ENCODE measurements around the gene TNNC1.

The TNNC1 gene

DNA sequence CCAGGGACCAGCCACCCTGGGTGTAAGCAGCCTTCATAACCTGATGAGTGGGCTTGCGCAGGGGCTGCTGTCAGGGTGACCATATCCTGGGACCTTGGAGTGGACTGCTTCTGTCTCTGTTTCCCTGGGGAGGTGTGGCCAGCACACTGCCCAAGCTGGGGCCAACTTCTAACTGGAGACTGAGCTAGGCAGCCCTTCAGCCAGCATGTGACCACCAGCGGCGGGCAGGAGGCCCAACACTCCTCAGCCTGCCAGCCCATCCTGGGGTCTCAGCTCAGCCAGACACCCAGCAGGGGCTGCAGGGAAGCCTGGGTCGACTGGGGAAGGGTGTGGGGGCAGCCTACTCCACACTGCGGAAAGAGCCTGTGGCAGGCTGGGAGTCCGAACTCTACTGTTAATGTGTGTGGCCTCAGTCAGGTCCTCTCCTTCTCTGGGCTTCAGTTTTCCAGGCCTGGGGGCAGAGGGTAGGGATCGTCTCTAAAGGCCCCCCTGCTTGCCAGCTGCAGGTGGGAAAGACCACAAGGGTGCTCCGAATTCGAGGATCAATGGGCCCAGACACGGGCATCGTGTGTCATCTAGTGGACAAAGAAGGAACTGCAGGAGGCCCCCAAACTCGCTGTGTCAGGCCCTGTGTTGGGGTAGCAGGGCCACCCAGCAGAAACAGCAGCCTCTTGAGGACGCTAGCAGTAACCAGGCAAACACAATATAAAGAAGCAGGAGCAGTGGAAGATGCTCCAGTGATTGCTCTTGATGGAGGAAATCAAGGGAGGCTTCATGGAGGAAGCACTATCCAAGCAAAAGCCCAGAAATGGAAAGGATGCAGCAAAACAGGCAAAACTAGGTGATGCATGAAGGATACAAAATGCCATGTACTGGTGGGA is 7.0 kb downstream of the TNNC1 start:
- Mint-ChIP-seq H3K4me3 (no peak overlapping the region), H3K27me3 (ENCODE audit: low read depth) (no peaks in the 10 kb centered on the region), H3K27ac (no peak overlapping the region), H3K36me3 (ENCODE audit: low read depth) (no peaks in the 10 kb centered on the region), H3K9me3 (no peaks in the 10 kb centered on the region), H3K4me1 (ENCODE audit: low read depth) (peaks cover 11% of the 10 kb centered on the region)
- DNase-seq (ENCODE audit: low spot score): peak; percentile 56

DNA sequence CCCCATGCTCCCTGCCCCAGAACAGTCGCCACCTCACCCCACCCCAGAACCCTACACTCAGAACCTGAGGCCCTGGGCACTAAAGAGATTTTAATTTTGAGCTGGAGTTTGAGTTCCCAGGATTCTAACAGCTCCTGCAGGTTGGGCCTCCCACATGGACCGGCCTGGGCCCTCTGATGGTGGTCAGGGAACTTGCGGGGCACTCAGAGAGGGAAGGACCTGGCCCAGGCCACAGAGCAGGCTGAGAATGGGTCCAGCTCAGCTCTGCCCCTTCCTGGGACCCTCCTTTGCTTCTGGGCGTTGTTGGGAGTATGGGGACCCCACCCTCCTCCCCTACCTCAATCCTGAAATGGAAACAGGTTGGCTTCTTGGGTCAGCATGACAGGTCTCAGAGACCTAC is 7.8 kb downstream of the TNNC1 start:
- no peak for DNase-seq (ENCODE audit: low spot score)
- peaks cover 11% of the 10 kb centered on the region for H3K4me1 Mint-ChIP-seq (ENCODE audit: low read depth)
- H3K9me3 Mint-ChIP-seq: no peaks in the 10 kb centered on the region
- H3K36me3 Mint-ChIP-seq (ENCODE audit: low read depth): no peaks in the 10 kb centered on the region
- no peak overlapping the region for H3K27ac Mint-ChIP-seq
- H3K27me3 Mint-ChIP-seq (ENCODE audit: low read depth): no peaks in the 10 kb centered on the region
- no peak overlapping the region for H3K4me3 Mint-ChIP-seq

DNA sequence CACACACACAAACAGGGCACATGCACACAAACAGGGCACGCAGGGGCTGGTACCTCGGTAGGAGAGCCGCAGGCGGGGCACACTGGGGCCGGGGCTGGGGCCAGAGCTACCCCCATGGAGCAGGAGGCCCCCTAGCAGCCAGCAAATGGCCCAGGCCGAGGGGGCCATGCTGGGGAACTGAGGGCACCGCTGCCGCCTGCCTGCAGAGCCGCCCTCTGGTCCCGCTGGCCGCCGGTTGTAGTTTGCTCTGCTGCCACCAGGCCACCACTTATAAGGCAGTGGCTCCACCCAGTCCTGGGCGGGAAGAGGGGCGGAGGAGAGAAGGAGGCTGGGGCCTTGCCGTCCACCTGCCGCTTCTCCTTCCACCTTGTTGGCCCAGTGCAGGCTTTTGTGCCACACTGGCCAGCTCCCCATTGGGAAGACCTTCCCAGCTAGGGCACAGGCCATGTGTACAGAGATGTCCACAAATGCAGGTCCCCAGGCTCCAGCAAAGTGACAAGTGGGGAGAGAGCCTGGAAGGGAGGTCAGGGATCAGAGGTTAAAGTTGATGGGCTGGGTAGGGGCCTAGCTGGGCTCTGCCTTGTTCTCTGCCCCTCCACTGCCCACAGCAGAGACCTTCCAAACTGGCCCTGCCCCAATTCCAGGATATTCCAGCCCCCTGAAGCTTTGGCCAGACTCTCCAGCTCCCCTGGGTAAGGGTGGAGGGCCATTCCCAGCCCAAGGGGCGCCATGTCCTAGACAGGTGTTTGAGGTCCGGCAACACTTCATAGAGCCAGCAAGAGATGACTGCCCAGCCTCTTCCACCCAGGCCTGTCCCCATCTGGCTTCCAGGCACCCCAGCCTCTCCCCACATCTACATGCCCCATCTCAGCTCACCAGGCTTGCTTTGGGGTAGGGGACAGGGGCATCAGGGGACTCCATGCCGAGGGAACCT is 8.7 kb downstream of the TNNC1 start, which contains the start of gene SEMA3G:
SEMA3G (minus strand) TSS at position 244 of the 934 bp plus-strand sequence; CDS start at position 168, 76 bp downstream.
- Mint-ChIP-seq H3K27ac (no peak within 1 kb of the TSS), H3K9me3 (no peaks in the 10 kb centered on the region), H3K36me3 (ENCODE audit: low read depth) (no peaks in the 10 kb centered on the region), H3K27me3 (ENCODE audit: low read depth) (no peaks in the 10 kb centered on the region), H3K4me1 (ENCODE audit: low read depth) (peaks cover 11% of the 10 kb centered on the region), H3K4me3 (no peak within 1 kb of the TSS)
- DNase-seq (ENCODE audit: low spot score): peak; percentile 78

DNA sequence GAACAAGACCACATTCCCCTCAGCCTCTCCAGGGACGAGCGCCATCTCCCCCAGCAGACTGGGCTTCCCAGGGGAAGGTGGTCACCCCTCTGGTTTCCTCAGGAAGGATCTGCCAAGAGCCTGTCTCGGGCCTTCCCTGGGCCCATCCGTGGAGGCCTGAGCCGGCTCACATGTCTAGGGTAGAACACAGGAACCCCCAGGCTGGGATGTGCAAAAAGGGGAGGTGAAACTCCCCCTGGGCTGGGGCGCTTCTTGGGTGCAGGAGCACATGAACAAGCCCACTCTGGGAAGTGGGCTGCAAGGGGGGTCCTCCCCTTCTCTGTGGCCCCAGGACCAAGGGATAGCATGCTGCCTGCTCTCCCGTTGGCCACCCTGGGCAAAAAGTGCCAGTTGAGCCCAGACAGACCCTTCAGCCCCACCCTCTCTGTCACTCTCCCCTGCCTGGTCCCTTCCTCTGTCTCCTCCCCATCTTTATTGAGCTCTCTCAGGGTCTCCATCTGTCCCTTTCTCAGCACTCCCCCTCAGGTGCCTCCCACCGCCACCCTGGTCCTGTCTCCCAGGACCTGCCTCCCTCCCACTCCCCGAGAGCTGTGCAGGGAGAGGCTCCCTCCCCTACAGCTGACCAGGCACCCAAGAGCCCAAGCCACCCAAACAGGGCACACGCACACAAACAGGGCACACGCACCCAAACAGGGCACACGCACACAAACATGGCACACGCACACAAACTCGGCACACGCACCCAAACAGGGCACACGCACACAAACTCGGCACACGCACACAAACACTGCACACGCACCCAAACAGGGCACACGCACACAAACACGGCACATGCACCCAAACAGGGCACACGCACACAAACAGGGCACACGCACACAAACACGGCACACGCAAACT is 9.8 kb downstream of the TNNC1 start:
- Mint-ChIP-seq H3K36me3 (ENCODE audit: low read depth) (no peaks in the 10 kb centered on the region), H3K9me3 (no peaks in the 10 kb centered on the region), H3K27me3 (ENCODE audit: low read depth) (no peaks in the 10 kb centered on the region), H3K27ac (no peak overlapping the region), H3K4me1 (ENCODE audit: low read depth) (peaks cover 11% of the 10 kb centered on the region), H3K4me3 (no peak overlapping the region)
- no peak for DNase-seq (ENCODE audit: low spot score)

GRCh38 chr3:52443268-52443610 is 10.6 kb downstream of the TNNC1 start:
- H3K9me3 Mint-ChIP-seq: no peaks in the 10 kb centered on the region
- no peak for DNase-seq (ENCODE audit: low spot score)
- no peaks in the 10 kb centered on the region for H3K36me3 Mint-ChIP-seq (ENCODE audit: low read depth)
- no peak overlapping the region for H3K27ac Mint-ChIP-seq
- H3K4me1 Mint-ChIP-seq (ENCODE audit: low read depth): peaks cover 11% of the 10 kb centered on the region
- no peak overlapping the region for H3K4me3 Mint-ChIP-seq
- no peaks in the 10 kb centered on the region for H3K27me3 Mint-ChIP-seq (ENCODE audit: low read depth)

DNA sequence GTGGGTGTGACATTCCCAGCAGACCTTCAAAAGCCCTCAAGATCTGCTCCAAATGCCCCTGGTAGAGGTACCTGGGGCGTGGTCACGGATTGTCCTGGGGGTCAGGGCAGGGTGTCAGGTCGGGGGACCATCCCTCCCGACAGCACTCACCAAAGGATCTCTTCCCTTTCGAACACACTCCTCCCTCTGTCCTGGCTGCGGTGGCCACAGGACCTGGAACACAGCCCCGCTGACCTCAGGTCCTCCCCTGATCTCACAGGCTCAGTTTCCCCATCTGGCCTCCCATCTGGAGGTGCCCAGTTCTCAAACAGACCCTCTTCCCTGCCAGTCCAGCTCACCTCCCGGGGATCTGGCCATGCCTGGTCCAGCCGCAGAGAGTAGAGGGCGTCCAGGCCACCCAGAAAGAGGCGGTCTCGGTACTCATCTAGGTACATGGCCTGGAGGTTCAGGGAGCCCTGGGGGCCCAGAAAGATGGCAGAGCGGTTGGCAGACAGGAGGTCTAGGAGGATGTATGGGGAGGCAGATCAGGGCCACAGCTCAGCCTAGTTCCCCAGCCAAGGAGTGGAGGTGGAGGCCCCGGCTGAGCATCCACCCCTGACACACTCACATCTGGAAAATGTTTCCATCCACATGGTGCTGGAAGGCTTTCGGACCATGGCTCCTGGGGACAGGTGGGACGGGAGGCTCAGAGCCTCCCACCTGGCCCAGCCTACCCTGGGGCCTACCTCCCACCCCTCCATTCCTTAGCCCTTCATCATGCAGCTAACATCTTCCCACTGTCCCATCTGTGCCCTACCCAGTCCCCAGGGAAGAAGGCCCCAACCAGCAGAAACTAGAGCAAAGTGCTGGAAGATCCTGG is 11.2 kb downstream of the TNNC1 start:
- H3K36me3 Mint-ChIP-seq (ENCODE audit: low read depth): no peaks in the 10 kb centered on the region

DNA sequence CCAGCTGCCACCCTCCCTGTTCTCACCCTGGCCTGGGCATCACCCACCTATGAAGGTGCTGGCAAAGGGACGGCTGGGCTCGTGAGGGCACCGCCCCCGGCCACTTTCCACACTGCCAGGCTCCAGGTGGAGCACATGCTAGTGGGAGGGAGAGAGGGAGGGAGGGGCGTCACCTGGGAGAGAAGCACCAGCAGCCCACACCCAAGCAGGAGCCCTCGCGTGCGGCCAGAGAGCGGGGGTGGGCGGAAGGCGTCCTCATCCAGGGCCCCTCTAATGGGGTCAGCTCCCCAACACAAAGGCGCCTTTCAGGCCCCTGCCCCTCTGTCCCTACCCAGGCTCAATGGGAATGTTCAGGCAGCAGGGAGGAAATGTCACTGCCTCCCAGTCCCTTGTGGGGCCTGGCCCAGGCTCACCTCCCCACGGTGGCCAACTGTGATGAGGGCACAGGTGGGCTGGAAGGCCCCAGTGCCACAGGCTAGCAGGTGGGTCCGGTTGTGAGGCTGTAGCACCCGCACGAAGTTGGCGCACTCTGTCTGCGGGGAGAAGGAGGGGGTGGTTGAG is 12.0 kb downstream of the TNNC1 start:
- Mint-ChIP-seq H3K27ac (no peak overlapping the region), H3K4me1 (ENCODE audit: low read depth) (peaks cover 7% of the 10 kb centered on the region), H3K4me3 (no peak overlapping the region), H3K27me3 (ENCODE audit: low read depth) (no peaks in the 10 kb centered on the region), H3K9me3 (no peaks in the 10 kb centered on the region), H3K36me3 (ENCODE audit: low read depth) (no peaks in the 10 kb centered on the region)
- DNase-seq (ENCODE audit: low spot score): no peak

More for the DNA sequence above, 11.2 kb downstream of the TNNC1 start:
- no peaks in the 10 kb centered on the region for H3K9me3 Mint-ChIP-seq
- H3K27me3 Mint-ChIP-seq (ENCODE audit: low read depth): no peaks in the 10 kb centered on the region
- H3K4me3 Mint-ChIP-seq: no peak overlapping the region
- H3K27ac Mint-ChIP-seq: no peak overlapping the region
- H3K4me1 Mint-ChIP-seq (ENCODE audit: low read depth): peaks cover 11% of the 10 kb centered on the region
- DNase-seq (ENCODE audit: low spot score): no peak

DNA sequence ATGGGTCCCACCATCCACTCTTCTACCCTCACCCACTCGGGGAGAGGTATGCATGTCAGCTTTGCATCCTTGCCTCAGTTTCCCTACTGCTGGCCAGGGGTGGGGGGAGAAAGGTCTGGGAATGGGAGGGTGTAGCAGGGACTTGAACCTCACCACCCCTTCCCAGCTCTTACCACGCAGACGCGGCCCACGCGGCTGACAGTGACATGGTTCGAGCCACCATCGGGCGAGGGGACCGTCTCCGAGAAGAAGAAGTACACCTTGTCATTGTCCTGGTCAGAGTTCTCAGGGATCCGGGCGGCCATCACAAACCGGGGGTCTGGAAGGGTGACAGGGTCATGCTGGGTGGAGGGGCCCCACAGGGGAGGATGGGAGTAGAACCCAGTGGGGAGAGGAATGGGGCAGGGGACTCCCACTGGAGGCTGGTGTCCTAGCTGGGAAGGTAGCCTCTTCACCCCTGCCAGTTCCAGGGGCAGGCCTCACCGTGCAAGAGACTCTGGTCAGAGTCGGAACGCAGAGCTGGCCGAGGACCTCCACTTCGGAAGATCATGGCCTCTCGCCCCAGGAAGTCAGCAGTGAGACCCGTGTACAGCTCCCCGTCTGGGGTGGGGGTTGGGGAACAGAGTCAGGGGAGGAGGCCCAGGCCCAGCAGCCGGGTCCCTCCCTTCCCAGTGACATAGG is 12.6 kb downstream of the TNNC1 start:
- H3K4me3 Mint-ChIP-seq: no peak overlapping the region
- no peaks in the 10 kb centered on the region for H3K27me3 Mint-ChIP-seq (ENCODE audit: low read depth)
- no peaks in the 10 kb centered on the region for H3K9me3 Mint-ChIP-seq
- H3K36me3 Mint-ChIP-seq (ENCODE audit: low read depth): no peaks in the 10 kb centered on the region
- no peak for DNase-seq (ENCODE audit: low spot score)
- H3K27ac Mint-ChIP-seq: no peak overlapping the region
- peaks cover 6% of the 10 kb centered on the region for H3K4me1 Mint-ChIP-seq (ENCODE audit: low read depth)

DNA sequence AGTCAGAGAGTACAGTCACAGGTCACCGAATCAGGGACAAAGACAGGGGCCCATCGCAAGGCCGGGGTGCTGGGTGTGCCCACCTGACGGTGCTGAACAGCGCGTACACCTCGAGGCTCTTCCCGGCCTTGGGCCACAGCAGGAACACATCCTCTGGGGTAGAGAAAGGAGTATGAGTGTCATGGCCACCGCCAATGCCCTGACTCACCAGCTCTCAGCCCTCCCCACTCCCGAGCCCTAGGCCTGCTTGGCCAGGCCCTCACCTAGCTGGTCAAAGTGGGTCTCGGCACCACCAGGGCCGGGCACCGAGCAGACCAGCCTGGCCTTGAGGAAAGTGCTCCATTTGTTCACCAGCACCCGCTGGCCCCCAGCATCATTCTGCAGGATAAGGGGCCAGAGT is 13.2 kb downstream of the TNNC1 start:
- H3K36me3 Mint-ChIP-seq (ENCODE audit: low read depth): no peaks in the 10 kb centered on the region
- DNase-seq (ENCODE audit: low spot score): no peak
- peaks cover 6% of the 10 kb centered on the region for H3K4me1 Mint-ChIP-seq (ENCODE audit: low read depth)
- no peaks in the 10 kb centered on the region for H3K9me3 Mint-ChIP-seq
- no peak overlapping the region for H3K27ac Mint-ChIP-seq
- no peaks in the 10 kb centered on the region for H3K27me3 Mint-ChIP-seq (ENCODE audit: low read depth)
- no peak overlapping the region for H3K4me3 Mint-ChIP-seq

- no peak for DNase-seq (ENCODE audit: low spot score)
- H3K4me3 Mint-ChIP-seq: no peak overlapping the region
- H3K4me1 Mint-ChIP-seq (ENCODE audit: low read depth): peaks cover 4% of the 10 kb centered on the region
- H3K9me3 Mint-ChIP-seq: no peaks in the 10 kb centered on the region
- no peak overlapping the region for H3K27ac Mint-ChIP-seq
- no peaks in the 10 kb centered on the region for H3K27me3 Mint-ChIP-seq (ENCODE audit: low read depth)
- no peaks in the 10 kb centered on the region for H3K36me3 Mint-ChIP-seq (ENCODE audit: low read depth)
These were observed 13.6 kb downstream of the TNNC1 start for GRCh38 chr3:52440249-52440551.

DNA sequence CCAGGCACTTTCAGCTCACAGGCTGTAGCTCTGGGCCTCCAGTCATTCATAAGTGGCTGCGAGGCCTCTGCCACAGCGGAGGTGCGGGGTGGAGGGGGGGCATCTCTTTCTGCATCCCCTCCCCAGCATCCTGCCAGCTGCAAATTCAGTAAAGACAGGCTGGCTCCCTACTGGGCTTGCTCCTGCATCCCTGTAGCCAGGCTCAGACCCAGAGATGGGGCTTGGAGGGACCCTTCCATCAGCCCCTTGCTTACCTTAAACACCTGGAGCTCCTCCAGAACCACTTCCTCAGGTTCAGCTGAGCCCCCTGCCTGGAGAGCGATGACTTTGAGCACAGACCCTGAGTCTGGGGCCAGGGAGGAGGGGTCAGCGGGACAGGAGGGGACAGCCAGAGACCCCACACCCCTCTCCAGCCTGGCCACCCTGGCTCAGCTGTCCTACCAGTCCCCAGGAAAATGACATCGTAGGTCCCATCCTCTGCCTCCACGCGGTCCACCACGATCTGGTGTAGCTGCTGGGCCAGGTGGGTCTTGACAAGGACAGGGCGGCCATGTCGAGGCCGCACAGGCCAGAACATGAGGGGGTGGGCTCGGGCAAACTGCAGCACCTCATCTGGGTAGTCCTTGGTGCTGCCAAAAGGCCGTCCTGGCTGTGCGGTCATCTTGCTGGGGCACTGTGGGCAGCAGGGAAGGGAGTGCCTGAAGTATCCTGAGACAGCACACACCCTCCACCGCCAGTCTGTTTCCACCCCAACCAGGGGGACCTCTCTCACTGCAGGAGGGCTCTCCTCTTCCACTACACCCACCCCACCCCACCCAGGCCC is 14.2 kb downstream of the TNNC1 start:
- H3K27me3 Mint-ChIP-seq (ENCODE audit: low read depth): no peaks in the 10 kb centered on the region
- peaks cover 2% of the 10 kb centered on the region for H3K4me1 Mint-ChIP-seq (ENCODE audit: low read depth)
- H3K4me3 Mint-ChIP-seq: no peak overlapping the region
- H3K36me3 Mint-ChIP-seq (ENCODE audit: low read depth): no peaks in the 10 kb centered on the region
- H3K27ac Mint-ChIP-seq: no peak overlapping the region
- no peak for DNase-seq (ENCODE audit: low spot score)
- no peaks in the 10 kb centered on the region for H3K9me3 Mint-ChIP-seq
